Cerebellar nuclear complex (tissue), 1 donor: ENCODE data around the gene DYNC1H1.

Source experiments
- DNase-seq, 2 experiments: peaks; one replicate each; lab custom pipeline; 2025; lab: John Stamatoyannopoulos, UW

DYNC1H1 gene

DNA sequence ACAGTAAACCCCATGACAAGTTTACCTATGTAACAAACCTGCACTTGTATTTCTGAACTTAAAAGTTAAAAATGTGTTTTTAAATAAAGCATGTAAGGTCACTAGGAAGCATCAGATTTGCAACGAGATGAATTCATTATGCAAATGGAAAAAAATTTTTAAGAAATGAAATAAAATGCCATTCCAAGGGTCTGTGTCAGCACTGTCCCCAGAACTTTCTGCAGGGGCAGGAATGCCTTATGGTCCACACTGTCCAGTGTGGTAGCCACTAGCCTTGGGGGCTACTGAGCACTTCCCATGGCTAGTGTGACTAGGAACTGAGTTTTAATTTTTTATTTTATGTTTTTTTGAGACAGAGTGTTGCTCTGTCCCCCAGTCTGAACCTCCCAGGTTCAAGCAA is 73.3 kb downstream of the DYNC1H1 start:
- no peak for DNase-seq

DNA sequence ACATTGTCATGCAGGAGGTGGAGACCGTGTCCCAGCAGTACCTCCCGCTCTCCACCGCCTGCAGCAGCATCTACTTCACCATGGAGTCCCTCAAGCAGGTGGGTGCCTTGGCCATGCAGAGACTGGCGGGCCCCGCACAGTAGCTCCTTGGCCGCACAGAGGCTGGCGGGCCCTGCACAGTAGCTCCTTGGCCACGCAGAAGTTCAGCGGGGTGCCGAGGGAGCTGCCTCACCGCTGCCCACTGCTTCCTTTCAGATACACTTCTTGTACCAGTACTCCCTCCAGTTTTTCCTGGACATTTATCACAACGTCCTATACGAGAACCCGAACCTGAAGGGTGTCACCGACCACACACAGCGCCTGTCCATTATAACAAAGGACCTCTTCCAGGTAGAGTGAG is 74.8 kb downstream of the DYNC1H1 start:
- no peak for DNase-seq

DNA sequence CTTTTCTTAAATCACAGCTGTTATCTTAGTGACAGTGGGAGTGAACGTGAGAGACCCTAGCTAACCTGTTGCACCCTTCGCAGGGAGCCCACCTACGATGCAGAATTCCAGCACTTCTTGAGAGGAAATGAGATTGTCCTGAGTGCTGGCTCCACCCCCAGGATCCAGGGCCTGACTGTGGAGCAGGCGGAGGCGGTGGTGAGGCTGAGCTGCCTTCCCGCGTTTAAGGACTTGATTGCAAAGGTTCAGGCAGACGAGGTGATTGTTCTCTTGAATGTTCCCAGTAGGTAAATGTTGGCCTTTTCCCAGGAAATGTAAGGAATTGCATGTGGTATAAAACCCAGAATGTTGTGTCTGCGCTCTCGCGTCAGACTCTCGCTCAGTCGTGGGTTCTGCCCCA is 75.8 kb downstream of the DYNC1H1 start:
- no peak for DNase-seq

DNA sequence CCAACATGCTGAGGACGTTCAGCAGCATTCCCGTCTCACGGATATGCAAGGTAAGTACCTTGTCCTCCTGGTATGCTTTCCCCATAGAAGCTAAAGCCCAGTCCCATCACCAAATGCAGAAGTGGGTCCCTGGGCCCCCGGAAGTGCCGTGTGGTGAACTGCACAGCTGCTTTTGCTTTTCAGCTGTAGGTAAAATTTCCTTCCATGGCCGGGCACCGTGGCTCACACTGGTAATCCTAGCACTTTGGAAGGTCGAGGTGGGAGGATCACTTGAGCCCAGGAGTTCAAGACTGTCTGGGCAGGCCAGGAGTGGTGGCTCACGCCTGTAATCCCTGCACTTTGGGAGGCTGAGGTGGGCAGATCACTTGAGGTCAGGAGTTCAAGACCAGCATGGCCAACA is 78.3 kb downstream of the DYNC1H1 start:
- no peak for DNase-seq

DNA sequence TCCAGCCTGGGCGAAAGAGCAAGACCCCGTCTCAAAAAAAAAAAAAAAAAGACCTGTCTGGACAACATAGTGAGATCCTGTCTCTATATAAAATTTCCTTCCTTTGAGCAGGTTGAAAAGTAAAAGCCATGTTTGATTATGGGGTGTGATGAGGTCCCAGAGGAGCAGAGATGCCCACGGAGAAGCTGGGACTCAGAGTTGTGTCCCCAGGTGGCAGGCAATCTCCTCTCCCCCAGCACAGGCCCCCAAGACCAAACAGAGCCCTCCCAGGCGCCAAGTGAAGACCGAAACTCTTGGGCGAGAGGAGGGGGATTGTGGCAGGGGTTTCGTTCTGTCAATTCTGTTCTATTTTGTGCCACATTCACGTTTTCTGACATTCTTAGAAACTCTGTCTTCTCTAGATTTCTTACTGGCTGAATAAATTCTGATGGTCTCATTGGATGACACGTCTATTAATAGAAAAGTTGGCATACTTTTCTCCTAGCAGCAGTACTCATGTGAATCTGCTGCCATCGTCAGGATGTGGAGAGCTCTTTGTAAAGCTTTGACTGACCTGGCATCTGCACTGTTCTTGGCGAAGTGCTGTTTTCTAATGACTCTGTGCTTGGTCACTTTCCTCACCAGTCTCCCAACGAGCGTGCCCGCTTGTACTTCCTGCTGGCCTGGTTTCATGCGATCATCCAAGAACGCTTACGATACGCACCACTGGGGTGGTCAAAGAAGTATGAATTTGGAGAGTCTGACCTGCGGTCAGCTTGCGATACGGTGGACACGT is 79.1 kb downstream of the DYNC1H1 start:
- DNase-seq: peak in 1 of 2 experiments; percentile 8

DNA sequence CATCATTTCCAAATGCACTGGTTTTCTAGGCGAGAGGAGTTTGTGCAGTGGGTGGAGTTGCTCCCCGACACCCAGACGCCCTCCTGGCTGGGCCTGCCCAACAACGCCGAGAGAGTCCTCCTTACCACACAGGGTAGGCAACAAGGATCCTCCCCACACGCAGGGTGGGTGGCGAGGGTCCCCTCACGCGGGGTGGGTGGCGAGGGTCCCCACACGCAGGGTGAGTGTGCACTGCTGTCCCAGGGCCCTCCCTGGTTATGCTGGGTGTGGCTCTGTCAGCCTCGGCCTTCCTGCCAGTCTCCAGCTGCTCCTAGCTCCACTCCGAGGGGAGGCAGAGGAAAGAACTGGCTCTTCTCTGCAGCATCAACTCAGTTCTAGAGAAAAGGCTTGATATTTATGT is 80.2 kb downstream of the DYNC1H1 start:
- no peak for DNase-seq

DNA sequence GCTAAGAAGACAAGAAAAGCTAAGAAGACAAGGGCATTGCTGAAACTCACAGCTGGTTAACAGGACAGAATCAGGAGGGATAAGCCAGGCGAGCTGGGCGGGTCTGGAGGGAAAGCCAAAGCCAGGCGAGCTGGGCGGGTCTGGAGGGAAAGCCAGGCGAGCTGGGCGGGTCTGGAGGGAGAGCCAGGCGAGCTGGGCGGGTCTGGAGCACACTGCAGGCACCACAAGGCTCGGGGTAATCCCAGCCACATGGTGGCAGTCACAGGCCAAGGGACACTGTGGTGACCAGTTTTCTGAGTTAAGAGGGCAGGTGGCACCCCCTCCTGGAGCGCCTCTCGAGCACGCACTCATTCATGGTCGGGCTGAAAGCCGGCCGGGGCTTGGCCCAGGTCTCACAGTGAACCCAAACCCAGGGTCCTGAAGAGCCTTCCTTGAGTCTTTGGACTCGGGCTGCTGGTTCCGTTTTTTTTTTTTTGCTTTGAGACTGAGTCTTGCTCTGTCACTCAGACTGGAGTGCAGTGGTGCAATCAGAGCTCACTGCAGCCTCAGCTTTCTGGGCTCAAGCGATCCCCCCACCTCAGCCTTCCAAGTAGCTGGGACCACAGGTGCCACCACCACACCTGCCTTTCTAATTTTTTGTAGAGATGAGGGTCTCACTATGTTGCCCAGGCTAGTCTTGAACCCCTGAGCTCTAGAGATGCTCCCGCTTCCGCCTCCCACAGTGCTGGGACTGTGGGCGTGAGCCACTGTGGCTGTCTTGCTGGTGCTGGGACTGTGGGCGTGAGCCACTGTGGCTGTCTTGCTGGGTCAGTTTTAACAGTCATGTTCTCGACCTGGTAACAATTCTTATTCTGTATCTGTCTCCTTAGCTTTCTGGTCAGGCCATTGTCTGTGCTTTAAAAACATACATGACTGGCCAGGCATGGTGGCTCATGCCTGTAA is 82.2 kb downstream of the DYNC1H1 start:
- DNase-seq: no peak

DNA sequence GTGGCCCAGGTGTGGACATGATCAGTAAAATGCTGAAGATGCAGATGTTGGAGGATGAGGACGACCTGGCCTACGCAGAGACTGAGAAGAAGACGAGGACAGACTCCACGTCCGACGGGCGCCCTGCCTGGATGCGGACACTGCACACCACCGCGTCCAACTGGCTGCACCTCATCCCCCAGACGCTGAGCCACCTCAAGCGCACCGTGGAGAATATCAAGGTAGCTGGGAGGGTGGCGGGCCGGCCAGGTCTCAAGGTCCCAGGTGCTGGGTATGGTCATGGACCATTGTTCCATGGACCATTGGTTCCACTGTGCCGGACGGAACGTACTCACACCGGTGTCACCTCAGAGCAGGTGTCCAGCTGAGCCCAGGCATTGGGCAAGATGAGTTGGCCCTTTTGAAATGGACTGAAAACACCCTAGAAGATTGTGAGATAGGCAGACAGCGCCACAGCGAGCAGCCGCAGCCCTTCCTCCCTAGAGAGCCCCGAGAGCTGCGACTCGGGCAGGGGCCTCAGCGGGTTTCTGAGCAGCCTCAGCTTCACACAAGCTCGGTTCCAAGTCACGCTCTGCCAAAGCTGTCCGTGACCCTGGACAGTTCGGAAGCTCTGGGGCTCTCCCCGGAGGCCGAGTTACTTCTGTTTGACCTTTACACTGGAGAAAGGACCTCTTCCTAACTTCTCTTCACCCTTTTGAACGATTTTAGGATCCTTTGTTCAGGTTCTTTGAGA is 83.6 kb downstream of the DYNC1H1 start:
- DNase-seq: no peak

DNA sequence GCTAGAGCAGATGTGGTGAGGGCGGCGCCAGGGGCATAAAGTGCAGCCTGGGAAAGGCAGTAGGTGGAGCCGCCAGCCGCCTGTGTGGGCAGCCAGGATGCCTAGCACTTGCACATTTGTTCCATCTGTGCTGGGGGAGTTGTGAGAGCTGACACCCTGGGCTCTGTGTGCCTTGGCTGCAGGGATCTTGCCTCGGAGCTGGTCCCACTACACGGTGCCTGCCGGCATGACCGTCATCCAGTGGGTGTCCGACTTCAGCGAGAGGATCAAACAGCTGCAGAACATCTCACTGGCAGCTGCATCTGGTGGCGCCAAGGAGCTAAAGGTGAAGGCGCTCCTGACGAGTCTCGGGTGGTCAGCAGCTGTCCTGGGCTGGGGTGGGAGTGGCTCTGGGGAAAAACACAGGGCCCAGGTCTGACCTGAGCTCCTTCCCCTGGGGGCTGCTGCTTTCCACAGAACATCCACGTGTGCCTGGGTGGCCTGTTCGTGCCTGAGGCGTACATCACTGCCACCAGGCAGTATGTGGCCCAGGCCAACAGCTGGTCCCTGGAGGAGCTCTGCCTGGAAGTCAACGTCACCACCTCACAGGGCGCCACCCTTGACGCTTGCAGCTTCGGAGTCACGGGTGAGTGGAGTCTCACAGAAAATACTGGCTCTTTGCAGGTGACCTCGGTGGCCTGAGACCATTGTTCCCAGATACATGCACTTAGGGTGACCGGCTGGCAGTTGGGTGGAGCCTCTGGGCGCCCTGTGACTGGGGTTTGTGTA is 85.1 kb downstream of the DYNC1H1 start:
- DNase-seq: no peak

DNA sequence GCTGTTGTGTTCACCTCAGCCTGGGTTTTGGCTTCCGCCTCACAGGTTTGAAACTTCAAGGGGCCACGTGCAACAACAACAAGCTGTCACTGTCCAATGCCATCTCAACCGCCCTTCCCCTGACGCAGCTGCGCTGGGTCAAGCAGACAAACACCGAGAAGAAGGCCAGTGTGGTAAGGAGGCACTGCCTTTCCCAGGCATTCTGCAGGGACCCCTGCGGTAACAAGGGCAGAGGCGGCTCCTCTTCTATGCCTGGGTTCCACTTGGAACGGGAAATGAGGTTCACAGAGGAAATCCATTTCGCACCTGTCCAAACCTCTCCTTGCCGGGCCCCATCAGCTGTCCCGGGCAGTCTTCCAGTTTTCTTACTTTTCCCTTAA is 85.6 kb downstream of the DYNC1H1 start:
- no peak for DNase-seq

DNA sequence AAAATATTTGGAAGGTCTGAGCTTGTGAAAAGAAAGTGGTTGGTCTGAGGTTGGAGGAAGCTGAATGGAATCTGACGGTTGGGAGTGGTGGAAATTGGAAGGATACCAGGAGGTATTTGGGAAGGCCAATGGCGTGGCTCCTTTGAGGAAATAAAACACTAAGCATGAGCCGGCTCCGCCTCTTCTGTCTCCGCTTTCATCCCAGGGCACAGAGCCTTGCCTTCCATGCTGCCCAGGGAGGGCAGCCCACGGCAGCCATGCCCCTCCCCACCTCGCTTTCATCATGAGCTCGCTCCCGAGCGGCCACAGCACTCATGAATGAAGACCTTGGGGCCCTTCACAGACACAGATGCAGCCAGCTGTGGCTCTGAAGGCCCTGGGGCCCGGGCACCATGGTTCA is 86.3 kb downstream of the DYNC1H1 start:
- DNase-seq: no peak

DNA sequence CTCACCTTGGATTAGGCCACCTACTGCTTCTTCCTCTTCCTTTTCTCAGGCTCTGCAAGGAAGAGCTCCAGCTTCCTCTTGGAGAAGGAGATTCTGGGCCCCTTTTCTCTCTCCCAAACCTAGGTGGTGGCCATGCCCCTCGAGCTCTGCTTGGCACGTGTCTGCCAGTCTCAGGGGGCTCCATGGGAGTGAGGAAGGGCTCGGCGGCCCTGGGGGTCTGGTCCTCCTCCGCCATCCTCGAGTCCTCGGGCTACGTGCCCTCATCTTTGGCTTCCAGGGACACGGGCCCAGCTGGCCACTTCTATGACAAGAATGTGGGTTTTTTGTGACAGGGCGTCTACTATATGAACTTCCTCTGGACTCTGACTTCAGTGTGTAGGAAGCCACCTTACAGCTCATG is 88.1 kb downstream of the DYNC1H1 start:
- DNase-seq: no peak

DNA sequence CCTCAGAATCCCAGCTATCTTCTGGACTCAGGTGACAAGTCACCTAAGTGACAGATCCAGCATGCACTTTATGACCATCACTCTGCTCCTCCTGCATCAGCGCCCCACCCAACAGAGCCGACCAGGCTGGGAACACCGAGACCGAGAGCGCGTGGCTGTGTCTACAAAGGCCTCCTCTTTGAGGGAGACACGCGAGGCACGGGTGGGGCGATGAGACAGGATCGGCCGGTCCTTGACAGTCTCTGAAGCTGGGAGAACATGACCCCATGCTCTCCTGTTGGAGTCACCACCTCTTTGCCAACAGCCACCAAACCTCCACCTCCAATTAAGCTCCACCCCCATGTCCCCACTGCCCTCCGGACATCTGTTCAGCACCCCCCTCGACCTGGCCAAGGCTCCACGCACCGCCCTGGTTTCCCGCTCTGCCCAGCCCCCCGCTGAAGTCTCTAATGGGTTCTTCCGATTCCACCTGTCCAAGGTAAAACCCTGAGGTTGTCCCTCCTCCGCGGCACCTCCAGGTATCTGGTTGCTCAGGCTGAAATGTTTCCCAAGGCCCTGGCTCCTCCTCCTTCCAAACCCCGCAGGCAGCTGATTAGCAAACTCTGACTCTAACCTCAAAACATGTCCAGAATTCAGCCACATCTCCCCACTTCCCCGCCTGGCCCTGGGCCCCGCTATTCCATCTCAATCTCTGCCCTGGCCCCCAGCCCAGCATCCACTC is 91.0 kb downstream of the DYNC1H1 start:
- DNase-seq: no peak

DNA sequence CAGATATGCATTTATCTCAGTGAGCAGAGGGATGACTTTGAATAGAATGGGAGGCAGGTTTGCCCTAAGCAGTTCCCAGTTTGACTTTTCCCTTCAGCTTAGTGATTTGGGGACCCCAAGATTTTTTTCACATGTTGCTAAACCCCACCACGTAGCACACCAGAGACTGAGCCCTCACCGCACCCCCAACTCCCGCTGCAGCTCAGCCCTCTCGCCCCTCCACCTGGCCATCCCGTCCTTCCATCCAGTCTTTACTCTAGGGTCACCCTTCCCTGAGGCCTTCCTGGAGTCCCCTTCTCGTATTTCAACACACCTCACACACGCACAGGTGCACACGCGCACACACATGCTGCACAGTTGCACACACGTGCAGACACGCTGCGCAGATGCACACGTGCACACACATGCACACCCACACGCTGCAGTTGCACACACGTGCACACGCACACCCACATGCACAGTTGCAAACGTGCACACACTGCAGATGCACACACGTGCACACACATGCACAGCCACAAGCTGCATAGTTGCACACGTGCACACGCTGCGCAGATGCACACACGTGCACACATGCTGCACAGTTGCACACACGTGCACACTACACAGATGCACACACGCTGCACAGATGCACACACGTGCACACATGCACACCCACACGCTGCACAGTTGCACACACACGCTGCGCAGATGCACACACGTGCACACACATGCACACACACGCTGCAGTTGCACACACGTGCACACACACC is 92.5 kb downstream of the DYNC1H1 start:
- no peak for DNase-seq

DNA sequence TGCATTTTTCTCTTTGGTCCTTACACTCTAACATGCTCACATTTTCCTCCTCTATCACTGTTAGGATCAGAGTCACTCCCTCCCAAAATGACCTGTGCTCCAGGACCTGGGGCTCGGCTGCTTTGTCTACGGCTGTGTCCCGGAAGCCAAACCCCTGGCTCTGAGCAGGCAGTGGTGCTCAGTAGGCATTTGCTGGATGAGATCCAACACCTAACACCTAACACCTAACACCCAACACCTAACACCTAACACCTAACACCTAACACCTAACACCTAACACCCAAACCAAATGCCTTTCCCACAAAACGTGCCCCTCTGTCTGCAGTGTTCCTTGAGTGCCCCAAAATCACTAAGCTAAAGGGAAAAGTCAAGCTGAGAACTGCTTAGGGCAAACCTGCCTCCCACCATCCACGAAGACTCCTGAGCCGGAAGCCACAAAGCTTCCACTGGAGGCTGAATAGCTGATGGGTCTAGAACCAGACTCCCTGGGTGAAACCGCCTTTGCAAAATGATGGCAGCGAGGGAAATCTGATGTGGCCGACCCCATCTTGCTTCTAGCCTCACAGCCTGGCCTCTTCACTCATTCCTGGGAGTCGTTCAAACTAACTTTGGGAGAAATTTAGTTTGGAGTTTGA is 93.2 kb downstream of the DYNC1H1 start:
- DNase-seq: no peak

DNA sequence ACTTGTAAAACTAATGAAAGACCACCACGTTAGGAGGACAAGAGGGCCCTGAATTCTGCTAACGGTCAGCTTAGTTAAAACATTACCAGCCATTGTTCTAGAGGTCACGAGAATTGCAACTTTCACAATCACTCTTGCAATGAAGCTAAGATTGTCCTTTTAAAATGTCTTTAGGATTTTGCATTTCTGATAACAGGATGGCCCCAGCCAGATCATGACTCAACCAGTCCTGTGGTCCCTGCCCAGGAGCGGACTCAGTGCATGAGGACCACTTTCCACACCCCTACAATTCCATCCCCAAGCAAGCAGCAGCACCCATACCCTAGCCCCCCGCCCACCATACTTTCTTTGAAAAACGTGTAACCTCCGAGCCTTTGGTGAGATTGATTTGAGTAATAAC is 93.8 kb downstream of the DYNC1H1 start:
- no peak for DNase-seq

DNA sequence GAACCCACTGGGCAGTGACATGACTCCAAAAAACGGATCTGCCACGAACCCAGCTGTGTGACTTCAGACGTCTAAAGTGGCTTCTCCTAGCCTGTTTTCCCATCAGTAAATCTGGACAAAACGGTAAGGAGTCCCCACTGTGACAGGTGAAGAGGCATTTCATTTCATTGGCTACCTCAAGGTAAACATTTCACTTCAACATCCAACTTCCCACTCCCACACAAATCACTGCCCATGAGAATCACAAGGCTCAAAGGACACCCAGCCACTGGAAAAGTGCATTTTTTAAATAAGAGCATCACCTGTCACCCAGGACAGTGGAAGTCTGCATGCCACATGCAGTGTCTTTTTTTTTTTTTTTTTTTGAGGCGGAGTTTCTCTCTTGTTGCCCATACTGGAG is 94.6 kb downstream of the DYNC1H1 start:
- no peak for DNase-seq

DNA sequence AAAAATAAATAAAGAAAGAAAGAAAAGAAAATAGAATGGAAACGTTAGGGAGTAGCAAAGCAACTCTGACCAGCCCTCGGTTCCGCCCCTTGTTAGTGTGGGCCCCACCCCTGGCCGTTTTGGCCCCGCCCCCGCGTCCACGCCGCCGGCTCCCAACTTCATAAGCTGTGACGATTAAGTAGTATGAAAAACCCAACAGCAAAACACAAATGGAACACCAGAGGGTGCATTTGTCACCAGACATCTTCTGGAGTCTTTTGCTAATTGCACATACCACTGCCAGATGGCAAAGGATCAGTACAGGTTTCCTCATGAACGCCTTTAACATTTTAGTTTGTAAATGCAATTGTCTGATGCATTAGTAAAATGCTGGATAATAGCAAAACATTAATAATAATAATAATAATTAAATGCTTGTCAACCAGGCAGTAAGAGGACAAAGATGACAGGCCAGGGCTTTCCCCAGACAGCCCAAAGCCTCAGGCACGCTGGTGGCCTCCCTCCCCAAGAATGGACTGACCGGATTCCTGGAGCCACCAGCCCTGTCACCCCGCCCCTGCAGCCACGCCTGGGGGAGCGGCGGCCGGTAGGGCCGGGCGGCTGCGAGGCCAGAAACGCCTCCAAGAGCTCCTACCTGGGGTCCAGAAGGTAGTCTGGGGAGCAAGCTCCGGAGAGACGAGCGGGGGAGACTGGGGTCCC is 98.9 kb downstream of the DYNC1H1 start:
- peak in 1 of 2 experiments; percentile 13 for DNase-seq

DNA sequence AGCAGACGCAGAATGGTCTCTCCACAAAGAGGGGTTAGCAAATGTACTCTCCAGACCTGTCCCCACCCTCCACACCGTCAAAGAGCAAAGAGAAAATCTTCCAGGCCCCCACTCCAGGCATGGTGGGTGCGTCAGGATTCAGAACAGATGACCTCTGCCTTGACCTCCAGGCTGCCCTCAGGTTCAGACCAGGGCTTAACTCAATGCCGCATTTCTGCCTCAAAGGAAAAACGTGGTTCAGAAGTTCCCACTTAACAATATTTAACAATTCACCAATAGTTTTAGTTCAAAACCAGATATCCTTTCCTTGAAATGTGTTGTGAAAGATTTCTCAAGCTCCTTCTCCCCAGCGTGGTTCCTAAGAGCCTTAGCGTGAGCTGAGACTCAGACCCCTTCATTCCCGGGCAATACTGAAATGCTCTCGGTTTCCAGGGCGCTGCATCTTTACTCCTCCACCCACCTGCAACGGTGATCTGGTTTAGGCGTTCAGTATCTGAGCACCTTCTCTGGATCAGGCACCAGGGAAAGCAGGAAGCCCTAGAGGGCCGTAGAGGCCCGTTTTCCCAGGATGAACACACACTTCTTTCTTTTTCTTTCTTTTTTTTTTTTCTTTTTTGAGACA is 99.5 kb downstream of the DYNC1H1 start:
- DNase-seq: no peak
